NCI-H460 (cell line): ENCODE results near the gene FLNB. TPM values are rescaled to one million over a fixed set of nuclear protein-coding genes. Genes with fewer than 3 reads are reported as not detected.
"Not testable (repeated sequence)": the region's sequence is repeated elsewhere in the genome, so short reads cannot be mapped to it uniquely, and the experiment has no call there.

Experiments
- DNase-seq: peaks from one replicate; pipeline ENCODE4 v3.0.0-alpha.2; 2016; ENCODE audit warnings: low read depth; ENCODE audit errors: extremely low read depth
- total RNA-seq: library from RNA; depleted of rRNA; stranded (reverse); fragments of >200 nt; shearing (Covaris generic); gene quantifications from 2 replicates; pipeline ENCODE4 v1.2.3, GENCODE V29; 2014

FLNB gene
- total RNA-seq, 1 experiment from 2014 or later: 497 TPM

DNA sequence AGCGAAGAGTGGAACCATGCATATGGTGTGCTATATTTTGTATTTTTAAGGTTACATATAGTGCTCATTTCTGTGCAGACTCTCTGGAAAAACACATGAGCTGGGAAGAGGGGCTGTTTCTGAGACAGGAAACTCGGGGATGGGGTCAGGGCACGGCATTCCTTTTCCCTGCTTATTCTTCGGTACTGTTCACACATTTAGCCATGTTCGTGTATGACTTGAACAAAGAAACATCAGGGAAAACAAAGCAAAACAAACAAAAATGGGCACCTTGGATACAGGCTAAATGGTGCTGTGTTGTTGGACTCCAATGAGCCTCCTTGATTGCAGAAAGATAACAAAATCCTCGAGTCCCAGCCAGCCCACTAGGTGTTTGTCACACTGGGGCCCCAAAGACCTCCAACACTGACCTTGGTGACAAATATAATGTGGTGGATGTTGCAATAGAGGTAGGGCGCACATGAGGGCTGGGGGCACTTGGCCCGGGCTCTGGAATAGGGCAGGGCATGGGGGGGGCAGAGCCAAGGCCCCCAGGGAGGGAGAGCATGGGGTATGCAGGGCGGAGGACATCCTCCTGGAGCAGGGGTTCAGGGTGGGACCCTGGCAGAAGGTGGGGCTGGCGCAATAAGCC is 183.3 kb downstream of the FLNB start:
- no peak for DNase-seq

DNA sequence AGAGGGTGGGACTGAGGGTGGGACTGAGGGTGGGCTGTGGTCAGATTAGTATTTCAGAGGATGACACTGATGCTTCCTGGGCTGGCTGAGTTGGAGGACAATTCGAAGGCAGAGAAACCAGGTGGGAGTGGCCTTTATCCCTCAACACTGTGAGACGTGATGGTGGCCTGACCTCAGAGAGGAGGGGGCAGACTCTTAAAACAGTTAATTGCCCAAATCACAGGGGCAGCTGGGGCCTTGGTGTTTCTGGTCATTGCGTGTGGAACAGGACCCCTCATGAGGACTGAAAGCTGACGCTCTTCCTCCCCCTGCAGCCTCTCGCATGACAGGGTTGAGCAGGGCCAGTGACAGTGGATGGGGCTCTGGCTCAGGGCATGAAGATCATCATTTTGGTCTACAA is 183.8 kb downstream of the FLNB start:
- DNase-seq: no peak

DNA sequence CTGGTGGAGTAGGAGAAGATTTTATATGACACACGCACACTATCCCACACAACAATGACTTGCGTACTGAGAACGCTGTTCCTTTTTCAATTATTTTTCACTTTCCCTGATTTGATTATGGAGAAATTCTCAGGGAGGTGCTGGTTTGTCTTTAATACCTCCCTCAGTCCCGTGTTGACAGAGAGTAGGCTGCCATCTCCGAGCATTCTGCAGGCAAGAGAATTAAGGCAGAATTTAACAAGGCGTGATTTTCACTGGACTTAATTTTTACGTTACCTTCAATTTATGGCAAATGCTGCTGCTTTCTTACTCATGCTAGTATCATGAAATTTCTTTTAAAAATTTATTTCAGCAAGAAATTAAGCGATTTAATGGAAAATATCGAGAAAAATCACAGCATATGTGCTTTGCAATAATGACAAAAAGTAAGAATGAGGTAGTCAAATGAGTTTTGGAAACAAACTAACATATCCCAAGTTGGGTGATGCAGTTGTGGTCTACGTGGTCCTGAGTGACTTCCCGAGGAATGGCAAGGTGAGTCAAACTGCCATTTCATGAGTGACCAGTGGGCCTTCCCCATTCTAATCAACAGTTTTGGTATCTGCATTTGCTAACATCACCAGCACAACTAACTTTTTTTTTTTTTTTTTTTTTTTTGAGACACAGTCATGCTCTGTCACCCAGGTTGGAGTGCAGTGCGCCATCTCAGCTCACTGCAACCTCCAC is 185.6 kb downstream of the FLNB start:
- no peak for DNase-seq

DNA sequence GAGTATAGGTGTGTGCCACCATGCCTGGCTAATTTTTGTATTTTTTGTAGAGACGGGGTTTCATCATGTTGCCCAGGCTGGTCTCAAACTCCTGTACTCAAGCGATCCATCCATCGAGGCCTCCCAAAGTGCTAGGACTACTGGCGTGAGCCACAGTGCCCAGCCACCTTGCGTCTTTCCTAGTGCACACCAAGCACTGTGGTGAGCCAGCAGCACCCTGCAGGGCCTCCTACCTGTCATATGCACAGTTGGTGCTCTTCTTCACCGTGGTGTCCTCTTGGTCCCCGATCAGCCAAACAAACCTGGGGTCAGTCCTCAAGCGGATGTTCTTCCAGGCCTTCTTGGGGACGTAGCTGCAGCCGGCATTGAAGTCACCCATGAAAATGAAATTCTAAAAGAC is 189.4 kb downstream of the FLNB start:
- no peak for DNase-seq

DNA sequence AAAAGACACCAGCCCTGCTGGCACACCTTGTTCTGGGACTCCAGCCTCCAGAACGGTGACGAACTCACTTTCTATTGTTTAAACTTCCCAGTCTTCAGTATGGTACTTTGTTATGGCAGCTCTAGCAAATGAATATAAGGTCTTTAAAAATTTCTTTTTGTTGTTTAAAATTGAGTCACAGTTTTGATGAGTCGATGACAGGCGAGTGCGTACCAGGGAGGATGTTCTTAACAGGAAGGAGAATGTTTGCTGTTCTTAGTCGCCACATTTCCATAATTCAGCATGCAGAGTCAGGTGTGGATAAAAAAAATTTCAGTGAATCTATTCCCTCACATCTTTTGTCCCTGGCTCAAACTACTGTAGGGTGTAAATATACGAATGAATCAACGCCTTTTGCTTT is 190.1 kb downstream of the FLNB start:
- DNase-seq: no peak

DNA sequence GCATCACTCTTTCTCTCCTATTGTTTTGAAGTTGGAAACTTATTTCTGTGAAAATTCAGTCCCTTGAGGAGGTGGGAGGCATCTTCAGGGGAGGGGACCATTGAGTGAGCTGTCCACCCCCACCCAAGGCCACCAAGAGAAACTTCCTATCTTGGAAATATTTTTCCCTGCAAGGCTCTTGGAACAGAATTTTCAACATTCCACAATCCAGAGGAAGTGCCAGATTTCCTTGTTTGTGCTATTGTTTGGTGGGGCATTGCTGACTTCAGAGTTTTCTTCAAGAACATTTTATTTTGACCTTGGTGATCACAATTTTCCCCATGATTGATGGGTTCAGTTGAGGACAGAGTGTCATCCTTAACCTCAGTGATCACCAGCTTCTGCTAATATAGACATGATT is 190.6 kb downstream of the FLNB start:
- DNase-seq: no peak

DNA sequence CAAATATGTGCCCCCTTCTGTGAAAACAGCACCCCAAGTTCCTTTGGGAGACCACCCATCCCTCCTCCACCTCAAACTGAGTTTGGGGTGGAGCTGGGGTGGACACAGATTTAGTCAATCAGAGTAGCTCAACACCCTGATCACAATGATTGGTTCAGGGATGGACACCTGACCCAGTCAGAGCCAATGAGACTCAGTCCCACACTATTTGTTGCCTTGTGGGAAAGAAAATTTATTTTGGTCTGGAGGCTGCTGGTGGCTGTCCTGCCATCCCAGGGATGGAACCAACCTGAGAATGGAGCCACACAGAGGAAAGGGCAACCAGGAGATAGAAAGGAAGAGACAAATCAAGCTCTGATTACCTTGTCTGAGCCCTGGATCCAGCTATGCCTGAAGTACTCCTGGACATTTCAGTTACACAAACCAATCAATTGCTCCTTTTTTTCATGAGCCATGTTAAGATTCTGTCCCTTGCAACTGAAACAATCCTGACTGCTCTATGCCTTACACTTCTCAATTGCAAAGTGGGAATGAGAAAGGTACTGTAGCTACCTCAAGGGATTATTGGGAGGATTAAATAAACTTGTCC is 192.0 kb downstream of the FLNB start:
- no peak for DNase-seq

DNA sequence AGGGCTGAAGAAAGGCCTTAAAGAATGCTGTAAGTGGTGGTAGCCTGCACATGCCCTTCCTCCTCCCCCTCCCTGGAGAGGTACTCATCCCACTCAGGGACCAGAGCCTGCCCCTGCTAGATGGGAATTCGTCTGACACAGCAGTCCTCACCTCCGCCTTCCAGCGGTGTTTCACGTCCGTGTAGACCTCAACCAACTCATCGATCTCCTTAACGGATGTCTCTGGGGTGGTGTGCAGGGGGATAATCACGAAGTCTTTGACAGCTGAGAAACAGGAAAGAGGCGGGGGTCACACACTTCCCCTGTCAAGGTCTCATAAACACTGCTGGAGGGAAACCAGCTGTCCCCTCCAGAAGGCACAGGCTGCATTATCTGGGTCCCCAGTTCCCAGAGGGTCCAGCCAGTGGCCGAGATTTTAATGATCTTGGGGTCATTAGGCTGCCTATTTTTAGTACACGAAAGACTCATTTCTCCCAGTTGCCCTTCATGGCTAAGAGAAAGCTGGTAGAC is 192.7 kb downstream of the FLNB start:
- no peak for DNase-seq

DNA sequence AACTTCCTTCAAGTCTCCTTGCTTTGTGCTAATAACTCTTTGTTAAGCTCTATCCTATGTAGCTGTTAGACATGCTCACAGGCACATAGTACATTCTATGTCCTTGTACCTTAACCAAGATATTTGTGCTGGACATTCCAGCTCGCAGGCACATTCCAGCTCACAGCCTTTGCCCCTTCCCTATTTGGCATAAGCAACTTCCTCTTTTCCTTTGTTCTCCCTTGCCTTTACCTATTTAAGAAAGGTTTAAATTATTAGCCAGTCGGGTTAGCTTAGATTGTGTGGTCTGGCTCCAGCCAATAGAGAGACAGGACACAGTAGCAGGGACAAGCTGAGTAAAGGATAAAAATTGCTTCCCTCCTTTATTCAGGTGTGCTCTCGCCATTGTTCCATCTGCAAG is 193.2 kb downstream of the FLNB start:
- not testable (repeated sequence) for DNase-seq

DNA sequence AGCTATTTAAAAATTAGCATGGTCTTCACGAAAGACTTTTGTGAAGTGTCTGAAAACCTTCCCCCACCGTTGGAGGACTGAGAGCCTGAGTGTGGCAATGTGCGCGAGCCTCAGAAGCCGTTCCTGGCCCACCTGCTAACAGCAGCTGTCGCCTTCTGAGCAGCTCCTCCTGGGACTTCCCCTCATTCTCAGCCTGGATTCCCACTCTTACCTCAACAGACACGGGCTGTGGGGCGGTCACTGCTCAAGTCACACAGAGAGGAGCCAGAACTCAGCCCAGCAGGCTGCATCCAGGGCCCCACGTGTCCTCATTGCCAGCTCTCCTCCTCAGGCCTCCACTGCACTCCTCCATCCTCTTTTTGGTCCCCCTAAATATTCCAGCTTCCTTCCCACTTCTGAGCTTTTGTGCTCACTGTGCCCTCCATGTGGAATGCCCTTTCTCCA is 194.7 kb downstream of the FLNB start:
- DNase-seq: no peak

DNA sequence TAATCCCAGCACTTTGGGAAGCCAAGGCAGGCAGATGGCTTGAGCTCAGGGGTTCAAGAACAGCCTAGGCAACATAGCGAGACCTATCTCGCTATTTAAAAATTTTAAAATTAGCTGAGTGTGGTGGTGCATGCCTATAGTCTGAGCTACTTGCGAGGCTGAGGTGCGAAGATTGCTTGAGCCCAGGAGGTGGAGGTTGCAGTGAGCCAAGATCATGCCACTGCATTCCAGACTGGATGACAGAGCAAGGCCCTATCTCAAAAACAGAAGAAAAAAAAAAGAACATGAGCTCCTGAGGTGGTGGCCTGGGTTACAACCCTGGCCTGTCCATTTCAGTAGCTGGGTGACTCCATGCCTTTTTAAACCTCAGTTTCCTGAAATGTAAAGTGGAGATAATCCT is 195.3 kb downstream of the FLNB start:
- DNase-seq: no peak

DNA sequence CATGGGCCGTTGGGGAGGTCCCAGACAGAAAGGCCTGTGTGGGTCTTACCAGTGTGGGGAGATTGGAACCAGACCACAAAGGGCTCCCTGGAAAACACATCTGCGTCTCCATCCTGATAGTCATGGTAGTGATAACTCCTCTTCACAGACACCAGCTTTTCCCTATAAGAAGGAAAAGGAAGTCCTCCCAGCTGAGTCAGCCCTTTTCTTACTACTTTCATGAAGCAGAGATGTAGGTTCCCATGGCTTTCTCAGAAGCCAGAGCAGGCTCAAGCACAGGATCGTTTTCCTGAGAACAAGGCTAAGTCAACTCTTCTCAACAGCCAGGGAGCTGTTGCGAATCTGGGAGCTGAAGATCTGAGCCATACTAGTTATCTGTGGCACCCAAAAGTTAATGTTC is 196.5 kb downstream of the FLNB start:
- DNase-seq: no peak

DNA sequence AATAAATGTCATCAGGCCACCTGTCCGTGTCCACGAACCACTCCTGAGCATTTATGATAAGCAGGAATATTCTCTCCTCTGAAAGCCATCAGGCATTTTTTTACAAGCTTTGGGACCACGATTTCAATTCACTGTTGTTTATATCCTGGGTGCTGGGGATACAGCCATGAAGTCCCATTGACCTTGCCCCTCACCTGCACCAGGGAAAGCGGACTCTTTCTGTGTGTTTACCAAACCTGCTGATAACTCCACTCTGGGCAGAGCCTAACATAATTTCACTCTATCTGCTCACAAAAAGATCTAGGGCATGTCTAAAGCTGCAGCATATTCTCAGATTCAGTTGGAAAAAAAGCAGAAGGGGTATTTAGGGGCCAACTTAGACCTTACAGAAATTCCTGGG is 197.8 kb downstream of the FLNB start:
- no peak for DNase-seq

DNA sequence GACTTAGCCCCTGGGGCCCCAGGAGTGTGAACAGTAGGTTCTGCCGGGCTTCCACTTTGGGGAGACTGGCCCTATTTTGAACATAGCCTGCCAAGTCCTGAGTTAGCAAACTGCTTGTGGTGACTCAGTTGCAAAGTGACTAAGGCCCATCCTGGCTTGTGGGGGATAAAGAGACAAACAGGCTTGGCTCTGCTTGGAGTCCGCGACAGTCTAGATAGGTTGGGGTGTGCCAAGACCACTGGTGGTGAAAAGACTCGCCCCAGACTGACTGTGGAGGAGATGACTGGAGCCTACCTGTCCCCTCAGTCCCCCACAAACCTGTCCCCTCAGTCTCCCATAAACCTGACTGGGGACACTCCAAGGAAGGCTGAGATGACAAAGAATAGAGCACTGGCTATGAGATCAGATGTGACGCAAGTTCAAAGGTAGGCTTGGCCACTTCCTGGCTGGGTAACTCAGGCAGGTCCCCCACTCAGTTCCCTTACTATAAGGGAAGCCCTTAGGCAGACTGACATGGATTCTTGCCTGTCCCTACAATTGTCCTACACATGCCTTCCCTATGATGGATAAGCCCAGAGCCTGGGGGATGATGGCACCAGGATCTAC is 198.3 kb downstream of the FLNB start:
- no peak for DNase-seq

DNA sequence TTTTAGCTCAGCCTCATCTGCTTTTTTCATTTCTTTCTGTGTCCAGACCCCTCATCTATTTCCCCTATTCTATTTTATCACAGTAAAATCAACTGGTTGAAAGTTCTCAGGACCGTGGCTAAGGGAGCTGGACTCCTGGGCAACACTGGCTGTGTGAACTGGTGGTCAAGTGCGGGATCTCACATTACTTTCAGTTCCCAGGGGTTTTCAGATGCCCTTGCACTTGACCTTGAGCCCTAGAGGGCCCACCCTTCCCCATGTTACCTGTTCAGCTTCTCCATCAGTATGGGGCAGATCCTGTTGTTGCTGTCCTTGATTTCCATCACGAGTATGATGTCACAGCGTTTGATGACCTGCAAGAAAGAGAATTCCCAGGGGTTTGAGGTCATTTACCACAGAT is 199.7 kb downstream of the FLNB start:
- no peak for DNase-seq

DNA sequence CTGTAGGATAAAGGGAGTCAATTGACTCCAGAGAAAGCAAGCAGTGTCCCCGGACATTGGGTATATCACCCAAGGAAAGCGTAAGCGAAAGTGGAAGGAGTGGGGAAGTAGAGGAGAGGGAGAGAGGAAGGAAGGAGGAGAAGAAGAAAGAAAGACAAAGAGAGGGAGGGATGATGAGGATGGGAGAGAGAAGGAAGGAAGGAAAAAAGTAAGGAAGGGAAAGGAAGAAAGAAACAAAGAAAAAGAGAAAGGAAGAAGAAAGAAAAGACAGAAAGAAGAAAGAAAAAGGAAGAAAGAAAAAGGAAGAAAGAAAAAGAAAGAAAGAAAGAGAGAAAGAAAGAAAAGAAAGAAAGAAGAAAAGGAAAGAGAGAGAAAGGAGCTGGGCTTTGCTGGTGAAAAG is 201.7 kb downstream of the FLNB start:
- no peak for DNase-seq

DNA sequence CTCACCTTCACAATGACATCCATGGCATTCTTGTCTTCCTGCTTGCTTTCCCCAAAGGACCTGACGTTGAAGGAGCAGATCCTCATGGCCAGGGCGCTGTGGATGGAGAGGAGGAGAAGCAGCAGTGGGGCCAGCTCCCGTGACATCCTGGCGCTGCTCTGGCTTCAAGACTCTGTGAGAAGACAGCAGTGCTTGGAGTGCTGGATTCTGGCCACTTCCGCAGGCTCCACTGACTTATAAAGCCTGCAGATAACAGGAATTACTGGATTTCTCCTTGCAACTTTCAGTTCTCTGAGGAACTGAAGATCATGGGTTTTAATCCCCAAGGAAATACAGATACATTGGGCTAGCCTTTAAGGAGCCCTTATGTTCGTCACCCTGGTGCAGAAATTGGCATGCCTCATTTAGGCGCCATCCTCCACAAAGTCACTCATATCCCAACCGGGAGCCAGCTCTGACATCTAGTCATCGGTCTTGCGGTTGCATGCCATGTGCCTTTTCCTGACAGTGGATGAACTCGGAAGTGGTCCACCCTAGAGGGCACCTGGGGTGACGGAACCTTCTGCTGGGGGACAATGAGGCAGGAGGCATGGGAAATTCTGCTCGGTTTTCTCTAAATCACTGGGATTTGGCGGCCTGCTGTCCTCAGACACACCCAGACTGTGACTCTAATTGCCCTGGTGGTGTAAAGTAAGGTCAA is 202.7 kb downstream of the FLNB start, which contains the start of gene DNASE1L3:
Gene DNASE1L3 (minus strand): TSS at position 212 of the 700 bp plus-strand sequence. CDS start 66 bp downstream, at position 146.
- no peak for DNase-seq

DNA sequence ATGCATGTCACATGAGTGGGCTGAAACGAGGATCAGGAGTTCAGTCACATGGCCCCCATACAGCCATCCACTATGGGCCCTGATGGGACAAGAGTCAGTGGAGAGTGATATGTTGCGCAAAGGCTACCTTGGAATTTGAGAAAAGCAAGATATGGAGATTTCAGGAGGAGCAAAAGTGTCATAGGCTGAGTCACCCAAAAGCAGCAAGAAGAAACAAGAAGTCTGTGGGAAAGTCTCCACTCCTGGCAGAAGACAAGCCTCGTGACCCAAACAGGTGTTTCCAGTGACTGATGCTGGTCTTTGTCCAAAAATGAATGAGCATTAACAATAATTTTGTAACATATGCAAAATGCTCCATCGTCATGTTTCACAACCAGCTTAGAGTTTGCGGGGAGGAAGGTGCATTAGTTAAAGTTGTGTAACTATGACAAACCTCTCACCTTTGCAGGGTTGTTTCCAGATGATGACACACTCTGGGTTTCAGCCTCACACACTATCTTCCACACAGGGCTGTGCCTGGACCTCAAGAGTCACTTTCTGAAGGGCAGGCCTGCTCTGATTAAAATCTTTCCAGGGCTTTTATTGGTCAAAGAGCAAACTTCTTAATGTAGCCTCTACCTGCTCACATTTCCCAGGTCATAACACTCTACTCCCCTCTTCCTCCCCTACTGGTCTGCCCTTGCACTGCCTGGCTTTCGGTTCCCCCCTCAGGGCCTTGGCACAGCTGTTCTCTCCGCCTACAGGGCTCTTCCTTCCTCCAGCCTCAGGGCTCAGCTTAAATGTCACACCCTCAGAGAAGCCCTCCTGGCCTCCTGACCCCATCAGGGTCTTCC is 206.5 kb downstream of the FLNB start:
- DNase-seq: no peak

DNA sequence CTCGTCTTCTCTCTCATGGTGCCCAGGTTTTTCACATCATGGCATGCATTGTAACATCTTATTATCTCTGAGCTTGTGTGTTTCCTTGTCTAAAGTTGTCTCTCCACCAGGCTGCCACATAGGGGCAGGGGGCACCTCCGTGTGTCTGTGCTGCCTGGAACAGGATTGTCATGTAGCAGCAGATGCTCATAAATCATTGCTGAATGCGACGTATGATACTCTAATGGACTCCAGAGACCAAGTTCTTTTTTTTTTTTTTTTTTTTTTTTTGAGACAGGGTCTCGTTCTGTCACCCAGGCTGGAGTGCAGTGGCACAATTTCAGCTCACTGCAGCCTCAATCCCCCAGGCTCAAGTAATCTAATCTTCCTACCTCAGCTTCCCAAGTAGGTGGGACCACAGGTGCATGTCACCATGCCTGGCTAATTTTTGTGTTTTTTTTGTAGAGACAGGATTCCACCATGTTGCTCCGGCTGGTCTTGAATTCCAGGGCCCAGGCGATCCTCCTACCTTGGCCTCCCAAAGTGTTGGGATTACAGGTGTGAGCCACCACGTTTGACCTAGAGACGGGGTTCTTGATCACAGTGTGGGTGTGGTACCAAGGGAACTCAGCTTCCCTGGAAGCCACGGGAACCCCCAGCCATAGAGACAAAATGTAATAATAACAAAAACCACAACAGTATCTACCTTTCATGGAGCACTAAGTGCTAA is 207.2 kb downstream of the FLNB start:
- DNase-seq: no peak
